ENCODE data around the gene GGA2.

DNA sequence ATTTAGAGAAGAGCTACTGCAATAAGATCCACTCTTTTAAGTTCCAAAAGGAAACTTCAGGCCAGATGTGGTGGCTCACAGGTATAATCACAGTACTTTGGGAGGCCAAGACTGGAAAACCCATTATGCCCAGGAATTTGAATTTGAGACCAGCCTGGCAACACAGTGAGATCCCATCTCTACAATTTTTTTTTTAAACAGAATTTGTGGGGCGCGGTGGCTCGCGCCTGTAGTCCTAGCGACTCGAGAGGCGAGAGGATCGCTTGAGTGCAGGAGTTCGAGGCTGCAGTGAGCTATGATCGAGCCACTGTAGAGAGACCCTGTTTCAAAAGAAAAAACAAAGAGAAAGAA, 58.1 kb downstream of the GGA2 start:
- TF ChIP-seq CTCF (IDR thresholded peaks at IDR 0.05) (no peak), POLR2AphosphoS5 (IDR thresholded peaks at IDR 0.05) (no peak)
